ENCODE results near the gene ARL6IP4. TPM values are rescaled to one million over a fixed set of nuclear protein-coding genes. Genes with fewer than 3 reads are reported as not detected.

Gene ARL6IP4
- polyA plus RNA-seq, 3 donors, result 152 to 268 (median 167) TPM

GRCh38 chr12:123029550-123029949 is 49.1 kb downstream of the ARL6IP4 start:
- TF ChIP-seq CTCF (IDR thresholded peaks at IDR 0.05), result no peak
- H3K36me3 ChIP-seq (replicated peaks in 1 of 2; ENCODE audit: control insufficient read depth in 1 of 2, insufficient read depth in 2 of 2, low read length in 2 of 2), result no peaks in the 10 kb centered on the region
- H3K9me3 Mint-ChIP-seq, result peaks cover 0 to 3% (median 0%) of the 10 kb centered on the region in 7 donors
- H2AFZ ChIP-seq (ENCODE audit: insufficient read depth, low read depth, low read length, poor library complexity, severe bottlenecking), result no peak overlapping the region
- no peak overlapping the region for H3K4me3 Mint-ChIP-seq
- no peak overlapping the region for H3K27ac Mint-ChIP-seq
- peaks cover 0 to 2% (median 1%) of the 10 kb centered on the region in 3 donors for H3K27me3 Mint-ChIP-seq (ENCODE audit: low read depth in 3 of 3)
- H3K36me3 Mint-ChIP-seq, result peaks cover 0 to 2% of the 10 kb centered on the region in 2 donors
- H3K4me2 ChIP-seq (replicated peaks; ENCODE audit: extremely low read depth, low read length, poor library complexity, severe bottlenecking), result no peak overlapping the region
- H3K27ac ChIP-seq (ENCODE audit: low read depth in 1 of 2, low read length in 2 of 2), result no peak overlapping the region
- no peaks in the 10 kb centered on the region for H4K20me1 ChIP-seq (ENCODE audit: insufficient read depth, low read length)
- no peak for DNase-seq
- peaks cover 15 to 16% of the 10 kb centered on the region in 2 donors for H3K4me1 ChIP-seq (ENCODE audit: control insufficient read depth in 1 of 2, insufficient read depth in 2 of 2, low read length in 2 of 2)
- no peaks in the 10 kb centered on the region for H3K79me2 ChIP-seq (ENCODE audit: insufficient read depth, low read length)
- intact Hi-C loops (cut with micrococcal nuclease), result no loop called here
- H3K9ac ChIP-seq (ENCODE audit: insufficient read depth, low read length, poor library complexity, severe bottlenecking), result no peak overlapping the region
- H3K4me3 ChIP-seq (replicated peaks in 1 of 3; ENCODE audit: low read depth in 2 of 3, low read length in 3 of 3), result no peak overlapping the region
- H3K4me1 Mint-ChIP-seq, result peaks cover 21% of the 10 kb centered on the region
- no peaks in the 10 kb centered on the region for H3K27me3 ChIP-seq (ENCODE audit: control insufficient read depth in 2 of 2, insufficient read depth in 2 of 2, low read length in 2 of 2)
- H3K9me3 ChIP-seq (replicated peaks in 1 of 2; ENCODE audit: control insufficient read depth in 1 of 2, insufficient read depth in 1 of 2, low read length in 2 of 2), result no peaks in the 10 kb centered on the region

- no peak overlapping the region for H3K4me3 Mint-ChIP-seq
- Histone ChIP-seq H3K27me3 (ENCODE audit: control insufficient read depth in 2 of 2, insufficient read depth in 2 of 2, low read length in 2 of 2) (no peaks in the 10 kb centered on the region), H3K4me2 (replicated peaks; ENCODE audit: extremely low read depth, low read length, poor library complexity, severe bottlenecking) (no peak overlapping the region), H3K79me2 (ENCODE audit: insufficient read depth, low read length) (no peaks in the 10 kb centered on the region), H3K27ac (ENCODE audit: low read depth in 1 of 2, low read length in 2 of 2) (no peak overlapping the region), H3K4me1 (ENCODE audit: control insufficient read depth in 1 of 2, insufficient read depth in 2 of 2, low read length in 2 of 2) (peaks cover 16 to 17% of the 10 kb centered on the region in 2 donors), H4K20me1 (ENCODE audit: insufficient read depth, low read length) (no peaks in the 10 kb centered on the region), H3K4me3 (replicated peaks in 1 of 3; ENCODE audit: low read depth in 2 of 3, low read length in 3 of 3) (no peak overlapping the region), H3K9me3 (replicated peaks in 1 of 2; ENCODE audit: control insufficient read depth in 1 of 2, insufficient read depth in 1 of 2, low read length in 2 of 2) (no peaks in the 10 kb centered on the region), H2AFZ (ENCODE audit: insufficient read depth, low read depth, low read length, poor library complexity, severe bottlenecking) (no peak overlapping the region), H3K36me3 (replicated peaks in 1 of 2; ENCODE audit: control insufficient read depth in 1 of 2, insufficient read depth in 2 of 2, low read length in 2 of 2) (no peaks in the 10 kb centered on the region), H3K9ac (ENCODE audit: insufficient read depth, low read length, poor library complexity, severe bottlenecking) (no peak overlapping the region)
- H3K9me3 Mint-ChIP-seq, result peaks cover 0 to 3% (median 0%) of the 10 kb centered on the region in 7 donors
- WGBS (ENCODE audit: insufficient coverage), result 75% methylated on average over 1 of the region's 1 CpG
- peaks cover 23% of the 10 kb centered on the region for H3K4me1 Mint-ChIP-seq
- intact Hi-C loops (cut with micrococcal nuclease), result no loop called here
- H3K27ac Mint-ChIP-seq, result no peak overlapping the region
- TF ChIP-seq CTCF (IDR thresholded peaks at IDR 0.05), result no peak
- DNase-seq, result no peak
- peaks cover 0 to 2% (median 1%) of the 10 kb centered on the region in 3 donors for H3K27me3 Mint-ChIP-seq (ENCODE audit: low read depth in 3 of 3)
- H3K36me3 Mint-ChIP-seq, result peaks cover 0 to 2% of the 10 kb centered on the region in 2 donors
These were observed 50.2 kb downstream of the ARL6IP4 start for GRCh38 chr12:123030686-123031085.

Measured in CD14-positive monocyte (primary cell).